Measurements from ENCODE around the gene SLC38A10. TPM values are rescaled to one million over a fixed set of nuclear protein-coding genes. Genes with fewer than 3 reads are reported as not detected.

The SLC38A10 gene
- total and polyA plus RNA-seq, 2 of the 13 experiments (the other 11 are each of a cell fraction or from before 2014, with no cell fraction given) = 23.4 to 55.8 TPM

DNA sequence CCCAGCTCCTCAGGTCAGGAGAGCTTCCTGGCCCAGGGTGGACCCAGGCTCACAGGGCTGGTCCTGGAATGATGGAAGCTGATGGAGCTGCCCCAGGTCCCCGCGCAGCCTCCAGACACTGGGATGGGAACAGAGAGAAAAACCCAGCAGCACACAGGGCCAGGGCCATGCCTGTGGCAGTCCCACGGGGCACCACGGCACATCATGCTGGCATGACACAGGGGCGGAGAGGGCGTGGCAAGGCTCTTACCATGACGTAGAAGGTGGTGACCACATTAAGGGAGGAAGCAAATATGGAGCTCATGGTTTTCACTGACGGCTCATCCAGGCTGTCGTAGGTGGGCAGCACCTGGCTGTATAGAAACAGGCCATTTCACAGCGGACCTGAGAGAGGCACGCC is 18.3 kb downstream of the SLC38A10 start:
- no peak overlapping the region for H3K4me3 ChIP-seq (replicated peaks in 1 of 3; ENCODE audit: insufficient read depth in 1 of 3, low read depth in 2 of 3, low read length in 3 of 3)
- no peak for ATAC-seq
- no peaks in the 10 kb centered on the region for H3K4me1 ChIP-seq (ENCODE audit: insufficient read depth, low read length)
- no TSS peak for BruUV-seq (replicated peaks)
- TF ChIP-seq NFE2L2 (IDR thresholded peaks at IDR 0.05; ENCODE audit: low read length) (no peak), MTA1 (CRISPR knock-in tag; IDR thresholded peaks at IDR 0.05; ENCODE audit: borderline replicate concordance) (0 out of 2 replicates have a peak, but pooled peaks have one; percentile 14), ZNF879 (CRISPR knock-in tag; IDR thresholded peaks at IDR 0.05) (no peak)
- TF ChIP-seq, protein P1, sequence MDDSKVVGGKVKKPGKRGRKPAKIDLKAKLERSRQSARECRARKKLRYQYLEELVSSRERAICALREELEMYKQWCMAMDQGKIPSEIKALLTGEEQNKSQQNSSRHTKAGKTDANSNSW (CRISPR knock-in tag; IDR thresholded peaks at IDR 0.05; ENCODE audit: borderline replicate concordance) = no peak
- H3K27ac ChIP-seq (ENCODE audit: extremely low read length, insufficient read depth, low read length) = no peak overlapping the region
- ChIA-PET CTCF (ENCODE audit: low intra/inter-chr PET ratio, low total read pairs) (no interaction called here), POLR2A (no interaction called here)
- H2AFZ ChIP-seq (ENCODE audit: low read length) = no peak overlapping the region
- DNase-seq (ENCODE audit: low spot score) = no peak
- in situ Hi-C loops (cut with HindIII; ENCODE audit: extremely low pct_ligation_motif_present, low pct_unique_long_range_greater_than_20kb) = no loop called here
- WGBS (ENCODE audit: low lambda C conversion rate) = 96% methylated on average over 11 of the region's 11 CpGs
- intact Hi-C loops (cut with micrococcal nuclease; ENCODE audit: unreplicated experiment) = no loop called here
- no peak overlapping the region for H3K4me2 ChIP-seq (ENCODE audit: low read depth, low read length)
- peaks cover 33 to 61% of the 10 kb centered on the region in 2 experiments; a peak in 4 of 5 replicates for H3K36me3 ChIP-seq (replicated peaks in 1 of 2; ENCODE audit: control insufficient read depth in 1 of 2, insufficient read depth in 2 of 2, low read length in 2 of 2)
- no peaks in the 10 kb centered on the region for H3K79me2 ChIP-seq (ENCODE audit: insufficient read depth, low read length)
- H3K9me3 ChIP-seq (ENCODE audit: low read length) = no peaks in the 10 kb centered on the region
- H3K9ac ChIP-seq (ENCODE audit: insufficient read depth, low read depth, low read length) = no peak overlapping the region
- no peaks in the 10 kb centered on the region for H3K27me3 ChIP-seq (ENCODE audit: control insufficient read depth in 1 of 2, insufficient read depth in 2 of 2, low read length in 2 of 2)
- FAIRE-seq = no peak
- H4K20me1 ChIP-seq (ENCODE audit: insufficient read depth, low read length) = no peaks in the 10 kb centered on the region

GRCh38 chr17:81274471-81274855 is 20.6 kb downstream of the SLC38A10 start:
- Histone ChIP-seq H3K79me2 (ENCODE audit: insufficient read depth, low read length) (no peaks in the 10 kb centered on the region), H3K4me3 (replicated peaks in 1 of 3; ENCODE audit: insufficient read depth in 1 of 3, low read depth in 2 of 3, low read length in 3 of 3) (no peak overlapping the region), H3K36me3 (replicated peaks in 1 of 2; ENCODE audit: control insufficient read depth in 1 of 2, insufficient read depth in 2 of 2, low read length in 2 of 2) (peaks cover 45 to 64% of the 10 kb centered on the region in 2 experiments; a peak in 4 of 5 replicates), H3K27ac (ENCODE audit: extremely low read length, insufficient read depth, low read length) (no peak overlapping the region), H3K9ac (ENCODE audit: insufficient read depth, low read depth, low read length) (no peak overlapping the region), H2AFZ (ENCODE audit: low read length) (no peak overlapping the region), H4K20me1 (ENCODE audit: insufficient read depth, low read length) (no peaks in the 10 kb centered on the region), H3K27me3 (ENCODE audit: control insufficient read depth in 1 of 2, insufficient read depth in 2 of 2, low read length in 2 of 2) (no peaks in the 10 kb centered on the region), H3K4me1 (ENCODE audit: insufficient read depth, low read length) (no peaks in the 10 kb centered on the region), H3K9me3 (ENCODE audit: low read length) (no peaks in the 10 kb centered on the region), H3K4me2 (ENCODE audit: low read depth, low read length) (no peak overlapping the region)
- ChIA-PET CTCF (ENCODE audit: low intra/inter-chr PET ratio, low total read pairs) (no interaction called here), POLR2A (no interaction called here)
- in situ Hi-C loops (cut with HindIII; ENCODE audit: extremely low pct_ligation_motif_present, low pct_unique_long_range_greater_than_20kb) (no loop called here), intact Hi-C loops (cut with micrococcal nuclease; ENCODE audit: unreplicated experiment) (no loop called here)
- DNase-seq (ENCODE audit: low spot score) (no peak), FAIRE-seq (no peak), ATAC-seq (no peak)
- TF ChIP-seq ZNF563 (CRISPR knock-in tag; IDR thresholded peaks at IDR 0.05) = no peak
- TF ChIP-seq ARNT (IDR thresholded peaks at IDR 0.05) = no peak
- no peak for TF ChIP-seq PHF5A (CRISPR knock-in tag; IDR thresholded peaks at IDR 0.05; ENCODE audit: low read depth, unreplicated experiment)
- TF ChIP-seq DMAP1 (CRISPR knock-in tag; IDR thresholded peaks at IDR 0.05) = no peak
- TF ChIP-seq SRY (CRISPR knock-in tag; IDR thresholded peaks at IDR 0.05) = no peak
- BruUV-seq (replicated peaks) = no TSS peak
- 97% methylated on average over 14 of the region's 14 CpGs for WGBS (ENCODE audit: low lambda C conversion rate)

Measured in HepG2 (cell line).